Stimulated activated CD8-positive, alpha-beta memory T cell treated with anti-CD3 and anti-CD28 coated beads, Interleukin-2, amount 100 ng/mL, for 1 hour (primary cell): ENCODE measurements around the gene SGCA.

Source experiments
- DNase-seq, 2 donors: peaks; one replicate each; pipeline ENCODE4 v3.0.0-alpha.2; 2020; ENCODE audit warnings: low read depth in 2 of 2

Gene SGCA

GRCh38 chr17:50165867-50166517 lies at the start of gene SGCA:
Gene SGCA (plus strand): TSS chr17:50166005. CDS start chr17:50166041, 36 bp downstream.
- no peak for DNase-seq

DNA sequence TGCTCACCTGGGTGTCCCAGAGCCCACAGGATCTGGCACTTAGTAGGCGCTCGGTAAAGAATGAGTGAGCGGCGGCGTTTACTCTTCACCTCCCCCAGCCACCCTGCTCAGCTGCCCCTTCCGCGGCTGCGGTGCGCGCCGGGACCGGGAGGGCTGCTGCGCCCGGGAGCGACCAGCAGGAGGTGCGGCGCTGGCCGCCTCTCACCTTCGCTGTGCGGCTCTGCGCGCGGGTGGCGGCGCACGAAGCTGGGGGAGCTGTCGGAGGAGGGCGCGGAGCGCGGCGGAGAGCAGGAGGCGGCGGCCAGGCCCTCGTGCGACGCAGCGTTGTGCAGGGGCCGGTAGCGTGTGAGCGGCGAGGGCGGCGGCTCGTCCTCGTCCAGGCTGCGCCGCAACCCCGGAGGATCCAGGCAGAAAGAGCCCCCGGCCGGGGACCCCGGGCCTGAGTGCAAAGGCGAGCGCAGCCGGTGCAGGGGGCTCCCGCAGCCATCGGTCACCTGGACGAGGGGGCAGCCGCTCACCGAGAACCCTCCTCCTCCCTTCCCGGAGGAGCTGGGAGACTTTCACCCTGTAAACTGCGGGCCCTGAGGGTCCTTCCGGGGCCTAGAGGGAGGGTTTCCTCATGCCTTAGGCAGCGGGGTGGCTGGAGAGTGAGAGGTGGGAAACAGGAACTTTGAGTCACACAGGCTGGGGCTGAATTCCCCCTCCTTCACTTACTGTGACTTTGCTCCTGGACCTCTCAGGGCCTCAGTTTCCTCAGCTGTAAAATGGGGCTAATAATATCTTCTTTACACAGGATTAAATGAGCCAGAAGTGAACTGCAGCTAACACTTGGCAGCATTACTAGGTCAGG lies 48.4 kb upstream of the SGCA start:
- peak in 1 of 2 donors; percentile 48 for DNase-seq

- DNase-seq, result no peak
Measured at GRCh38 chr17:50118076-50118827, 47.6 kb upstream of the SGCA start.

- no peak for DNase-seq
Measured at GRCh38 chr17:50118828-50119218, 47.0 kb upstream of the SGCA start.

- no peak for DNase-seq
Measured at GRCh38 chr17:50120475-50121253, 45.1 kb upstream of the SGCA start.

- DNase-seq, result no peak
Measured at GRCh38 chr17:50122945-50123344, 42.9 kb upstream of the SGCA start.

DNA sequence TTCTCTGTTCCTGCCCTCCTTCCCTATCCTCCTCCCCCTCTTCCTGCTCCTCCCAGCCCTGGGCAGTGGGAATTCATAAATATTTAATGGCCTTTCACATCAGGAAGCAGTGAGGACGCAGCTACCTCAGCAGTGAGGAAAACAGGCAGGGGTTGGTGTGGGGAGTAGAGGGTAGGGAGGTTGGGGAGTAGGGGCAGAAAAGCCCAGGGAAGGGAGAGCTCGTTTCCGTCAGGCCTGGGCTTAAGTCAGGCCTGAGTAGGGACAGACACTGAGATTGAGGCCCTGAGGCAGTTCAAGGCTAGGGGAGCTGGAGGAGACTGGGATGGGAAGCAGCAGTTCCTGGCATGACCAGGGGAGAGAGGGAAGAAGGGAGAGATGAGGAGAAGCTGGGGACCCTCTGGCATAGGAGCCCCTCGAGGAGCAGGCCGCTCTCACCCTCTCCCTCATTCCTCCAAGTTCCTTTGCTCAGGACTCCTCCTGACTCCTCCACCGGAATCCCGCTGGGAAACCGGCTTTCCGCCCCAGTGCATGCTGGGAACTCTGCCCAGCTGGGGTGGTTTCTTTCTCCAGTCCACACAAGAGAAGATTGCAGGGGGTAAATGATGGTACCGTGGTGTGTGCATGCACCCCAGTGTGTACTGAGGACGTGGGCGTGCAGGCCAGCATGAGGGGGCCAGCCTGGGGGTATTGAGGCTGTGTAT lies 42.0 kb upstream of the SGCA start:
- DNase-seq, result no peak

DNA sequence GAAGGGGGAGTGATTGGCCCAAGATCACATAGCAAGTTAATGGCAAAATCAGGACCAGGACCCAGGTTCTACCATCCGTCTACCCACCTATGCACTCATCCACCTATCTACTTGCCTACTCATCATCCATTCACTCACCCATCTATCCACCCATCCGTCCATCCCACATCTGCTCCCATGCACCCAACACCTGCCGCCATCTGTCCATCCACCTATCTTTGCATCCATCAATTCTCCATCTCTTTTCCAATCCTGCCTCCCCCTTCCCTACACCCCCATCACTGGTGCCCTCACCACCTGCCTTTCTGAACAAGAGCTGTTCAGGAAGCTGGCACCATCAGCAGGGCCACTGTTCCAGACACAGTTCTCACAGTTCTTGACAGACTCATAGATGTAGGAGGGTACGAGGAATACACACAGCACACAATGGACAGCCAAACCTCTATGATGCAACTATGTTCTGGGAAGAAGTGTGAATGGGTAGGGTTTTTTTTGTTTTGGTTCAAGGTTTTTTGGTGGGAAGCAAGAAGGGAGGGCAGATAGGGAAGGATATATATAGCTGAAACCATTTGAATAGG lies 40.3 kb upstream of the SGCA start:
- DNase-seq, result no peak

DNA sequence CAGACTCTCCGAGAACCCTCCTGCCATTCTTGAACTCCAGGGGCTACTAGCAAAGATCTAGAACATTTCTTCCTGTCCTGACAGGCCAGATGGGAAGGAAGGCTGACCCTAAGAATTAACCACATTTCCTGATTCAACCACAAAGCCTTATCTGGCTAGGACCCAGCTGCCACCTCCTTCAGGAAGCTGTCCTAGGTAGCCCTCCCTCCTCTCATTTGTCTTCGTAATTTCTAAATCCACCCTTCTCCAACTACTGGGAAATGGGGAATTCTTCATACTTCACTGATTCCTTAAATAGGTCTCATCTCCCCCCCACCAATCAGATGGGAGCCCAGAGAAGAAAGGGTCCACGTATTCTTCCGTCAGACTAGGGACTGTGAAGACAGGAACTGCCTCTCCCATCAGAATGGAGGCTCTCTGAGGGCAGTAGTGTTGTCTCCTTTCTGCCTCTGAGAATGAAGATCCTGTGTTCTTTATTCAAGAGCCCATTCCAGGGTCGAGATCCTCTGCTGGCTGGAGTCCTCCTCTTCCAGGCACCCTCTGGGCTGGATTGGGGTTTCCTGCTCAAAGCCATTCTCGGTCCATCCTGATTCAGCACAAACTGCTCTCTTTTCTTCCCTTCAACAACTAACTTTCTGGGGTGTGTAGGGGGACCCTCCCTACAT lies 38.0 kb upstream of the SGCA start:
- no peak for DNase-seq

GRCh38 chr17:50128441-50129352 lies 37.1 kb upstream of the SGCA start:
- no peak for DNase-seq

- no peak for DNase-seq
Measured at GRCh38 chr17:50129353-50129727, 36.5 kb upstream of the SGCA start.

DNA sequence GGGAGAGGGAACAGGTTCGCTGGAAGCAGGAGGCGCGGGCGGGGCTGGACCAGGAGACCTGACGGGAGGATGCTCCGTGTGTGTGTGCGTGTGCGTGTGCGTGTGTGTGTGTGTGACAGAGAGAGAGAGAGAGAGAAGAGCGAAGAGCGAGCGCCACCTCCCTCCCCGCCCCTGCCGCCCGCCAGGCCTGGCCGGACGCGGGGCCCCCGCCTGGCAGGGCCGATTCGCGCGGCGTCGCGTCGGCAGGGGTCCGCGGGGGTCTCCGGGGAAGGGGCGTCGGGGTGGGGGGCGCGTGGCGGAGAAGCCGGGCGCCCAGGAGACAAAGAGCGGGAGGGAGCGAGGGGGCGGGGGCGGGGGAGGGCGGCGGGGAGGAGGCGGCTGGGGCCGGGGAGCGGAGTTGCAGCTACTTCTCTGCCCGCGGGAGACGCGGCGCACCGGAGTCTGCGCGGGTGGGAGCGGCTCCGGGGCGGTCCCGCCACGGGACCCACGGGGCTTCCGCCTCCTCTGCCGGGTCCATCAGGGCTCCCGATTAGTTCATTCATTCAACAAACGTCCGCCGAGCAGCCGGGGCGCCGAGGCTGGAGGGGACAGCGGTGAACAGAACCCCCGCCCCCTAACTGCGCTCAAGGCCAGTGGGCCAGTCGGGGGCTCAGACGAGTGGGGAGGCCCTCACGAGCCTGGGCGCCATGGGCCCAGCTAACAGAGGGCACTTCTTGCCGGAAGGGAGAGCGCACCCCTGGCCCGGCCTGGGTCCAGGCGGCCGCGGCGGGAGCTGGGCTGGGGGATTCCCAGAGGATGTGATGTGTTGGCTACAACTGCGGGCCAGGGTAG lies 35.9 kb upstream of the SGCA start, which contains the start of gene SAMD14:
Gene SAMD14 (minus strand): TSS at position 433 of the 831 bp plus-strand sequence. CDS start 5,201 bp downstream, outside the sequence.
- DNase-seq, result no peak

- no peak for DNase-seq
Measured at GRCh38 chr17:50130559-50131305, 35.1 kb upstream of the SGCA start.

- no peak for DNase-seq
Measured at GRCh38 chr17:50132104-50132794, 33.6 kb upstream of the SGCA start.

GRCh38 chr17:50133028-50133768 lies 32.6 kb upstream of the SGCA start:
- no peak for DNase-seq

DNA sequence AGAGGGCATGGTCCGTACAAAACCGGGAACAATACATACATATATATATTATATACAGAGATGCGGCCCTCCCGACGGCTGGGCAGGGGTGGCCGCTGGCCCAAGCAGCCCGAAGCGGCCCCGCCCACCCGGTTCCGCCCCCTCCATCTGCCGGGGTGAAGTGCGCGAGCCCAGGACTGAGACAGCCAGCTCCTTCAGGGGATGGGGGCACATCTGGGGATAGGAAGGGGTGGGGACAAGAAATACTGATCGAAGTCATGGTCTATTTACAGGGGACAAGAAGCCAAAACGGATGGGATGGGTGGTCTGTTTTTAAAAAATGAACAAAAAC lies 32.1 kb upstream of the SGCA start:
- DNase-seq, result no peak
